Measurements from ENCODE around the gene NRAS. TPM values are rescaled to one million over a fixed set of nuclear protein-coding genes. Genes with fewer than 3 reads are reported as not detected.

Gene NRAS
- total and polyA plus RNA-seq, 2 experiments from 2014 or later: 30.0 to 31.9 TPM

DNA sequence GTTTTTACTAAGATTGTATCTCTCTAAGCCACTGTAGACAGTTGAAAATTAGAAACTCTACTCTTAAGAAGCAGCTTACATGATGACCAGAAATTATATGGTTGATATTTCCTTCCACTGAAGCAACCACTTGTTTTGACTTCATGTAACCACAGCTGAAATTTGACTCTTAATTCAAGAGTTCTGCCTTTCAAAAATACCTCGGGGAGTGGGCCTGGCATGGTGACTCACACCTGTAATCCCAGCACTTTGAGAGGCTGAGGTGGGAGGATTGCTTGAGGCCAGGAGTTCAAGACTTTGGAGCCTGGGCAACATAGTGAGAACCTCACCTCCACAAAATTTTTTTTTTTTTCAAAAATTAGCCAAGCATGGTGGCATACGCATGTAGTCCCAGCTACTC, 25.5 kb downstream of the NRAS start:
- Histone ChIP-seq H3K27me3 (peaks cover 7% of the 10 kb centered on the region), H3K4me3 (no peak overlapping the region), H3K9me3 (ENCODE audit: low read depth) (no peaks in the 10 kb centered on the region), H3K27ac (no peak overlapping the region), H3K4me1 (ENCODE audit: low read depth) (no peaks in the 10 kb centered on the region), H3K36me3 (no peaks in the 10 kb centered on the region)
- no peak for DNase-seq (ENCODE audit: low read depth in 1 of 2, low spot score in 1 of 2)
- no peak for TF ChIP-seq CTCF (IDR thresholded peaks at IDR 0.05; ENCODE audit: low read depth, low read length)

DNA sequence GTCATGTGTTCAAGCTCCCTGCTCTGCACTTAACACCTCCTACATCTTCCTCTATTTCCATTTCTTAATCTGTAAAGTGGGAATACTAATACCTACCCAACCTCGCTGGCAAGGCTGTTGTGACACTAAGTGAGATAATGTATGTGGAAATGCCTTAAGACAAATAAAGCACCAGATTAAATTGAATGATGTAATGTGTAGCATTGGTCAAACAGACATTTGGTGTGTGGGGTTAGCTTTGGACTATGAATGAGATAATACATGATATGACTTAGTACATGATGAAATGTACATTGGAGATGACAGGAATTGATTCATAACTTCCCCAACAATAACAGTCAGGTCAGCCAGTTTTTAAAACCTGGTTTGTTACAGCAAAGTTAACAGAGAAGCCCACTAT, 26.4 kb downstream of the NRAS start:
- TF ChIP-seq CTCF (IDR thresholded peaks at IDR 0.05; ENCODE audit: low read depth, low read length): no peak
- Histone ChIP-seq H3K4me1 (ENCODE audit: low read depth) (no peaks in the 10 kb centered on the region), H3K27me3 (peaks cover 7% of the 10 kb centered on the region), H3K27ac (no peak overlapping the region), H3K9me3 (ENCODE audit: low read depth) (no peaks in the 10 kb centered on the region), H3K4me3 (no peak overlapping the region), H3K36me3 (no peaks in the 10 kb centered on the region)
- no peak for DNase-seq (ENCODE audit: low read depth in 1 of 2, low spot score in 1 of 2)

DNA sequence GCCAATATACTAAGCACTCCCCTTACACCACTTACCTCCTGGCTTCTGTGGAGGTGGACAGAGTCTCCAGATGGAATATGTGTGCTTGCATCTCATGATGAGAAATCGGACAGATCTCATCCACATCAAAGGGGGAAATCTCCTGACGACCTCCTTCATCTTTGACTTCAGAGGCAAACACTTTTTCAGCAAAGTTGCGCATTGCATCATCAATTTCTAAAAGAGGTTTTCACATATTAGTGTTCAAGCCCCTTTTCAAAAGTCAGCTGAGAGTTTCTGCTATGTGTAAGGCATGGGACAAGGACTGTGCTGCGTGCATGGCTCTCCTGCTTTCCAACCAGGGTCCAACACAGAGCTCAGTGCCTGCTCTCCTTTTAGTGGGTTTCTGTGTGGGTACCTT, 28.0 kb downstream of the NRAS start:
- Histone ChIP-seq H3K27ac (no peak overlapping the region), H3K27me3 (peaks cover 7% of the 10 kb centered on the region), H3K4me3 (no peak overlapping the region), H3K4me1 (ENCODE audit: low read depth) (no peaks in the 10 kb centered on the region), H3K36me3 (no peaks in the 10 kb centered on the region), H3K9me3 (ENCODE audit: low read depth) (no peaks in the 10 kb centered on the region)
- no peak for TF ChIP-seq CTCF (IDR thresholded peaks at IDR 0.05; ENCODE audit: low read depth, low read length)
- no peak for DNase-seq (ENCODE audit: low read depth in 1 of 2, low spot score in 1 of 2)

- DNase-seq (ENCODE audit: low read depth in 1 of 2, low spot score in 1 of 2): no peak
- no peaks in the 10 kb centered on the region for H3K4me1 ChIP-seq (ENCODE audit: low read depth)
- TF ChIP-seq CTCF (IDR thresholded peaks at IDR 0.05; ENCODE audit: low read depth, low read length): no peak
Measured at GRCh38 chr1:114685851-114686250, 30.7 kb downstream of the NRAS start.

DNA sequence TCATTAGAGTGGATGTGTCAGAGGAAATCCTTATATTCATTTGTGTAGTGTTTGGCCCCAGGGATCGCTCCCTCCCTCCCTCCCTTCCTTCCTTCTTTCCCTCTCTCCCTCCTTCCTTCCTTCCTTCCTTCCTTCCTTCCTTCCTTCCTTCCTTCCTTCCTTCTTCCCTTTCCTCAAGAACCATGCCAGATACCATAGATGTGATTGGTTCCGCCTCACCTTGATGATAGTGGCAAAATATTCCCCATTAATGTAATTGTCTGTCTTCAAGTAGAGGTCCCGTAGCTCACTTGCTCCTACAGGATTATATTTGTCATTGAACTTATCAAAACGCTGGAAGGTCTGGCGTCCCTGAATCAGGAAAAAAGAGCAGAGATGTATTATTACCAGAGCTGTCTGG, 38.9 kb downstream of the NRAS start:
- H3K27me3 ChIP-seq: peaks cover 44% of the 10 kb centered on the region

More at GRCh38 chr1:114685851-114686250, 30.7 kb downstream of the NRAS start:
- no peak overlapping the region for H3K27ac ChIP-seq
- no peaks in the 10 kb centered on the region for H3K9me3 ChIP-seq (ENCODE audit: low read depth)
- H3K4me3 ChIP-seq: no peak overlapping the region
- H3K27me3 ChIP-seq: peaks cover 7% of the 10 kb centered on the region
- H3K36me3 ChIP-seq: no peaks in the 10 kb centered on the region

More for the DNA sequence above, 38.9 kb downstream of the NRAS start:
- DNase-seq (ENCODE audit: low read depth in 1 of 2, low spot score in 1 of 2): no peak
- Histone ChIP-seq H3K4me1 (ENCODE audit: low read depth) (no peaks in the 10 kb centered on the region), H3K4me3 (no peak overlapping the region), H3K9me3 (ENCODE audit: low read depth) (no peaks in the 10 kb centered on the region), H3K27ac (no peak overlapping the region), H3K36me3 (no peaks in the 10 kb centered on the region)
- TF ChIP-seq CTCF (IDR thresholded peaks at IDR 0.05; ENCODE audit: low read depth, low read length): no peak

Data from cardiac muscle cell (in vitro differentiated cells and primary cell).